GM12878 (cell line): Measurements from ENCODE around the gene NOTCH4. TPM values are rescaled to one million over a fixed set of nuclear protein-coding genes. Genes with fewer than 3 reads are reported as not detected.

Source experiments
- ATAC-seq: fragments of 200-7000 bp; cut with Tn5 transposase; 3 replicates; pipeline ENCODE4 v1.9.1; 2020; ENCODE audit warnings: mild to moderate bottlenecking, moderate library complexity
- BruUV-seq: library from RNA; stranded (reverse); fragments of 400-500 nt; replicated peaks from 2 replicates; lab custom pipeline; 2021; lab: Mats Ljungman, UMichigan
- CTCF ChIA-PET: fragments of 300-600 bp; sonication (Branson Sonifier 250); formaldehyde crosslinking; extraction: SDS; loops from one replicate; lab custom pipeline; 2021; ENCODE audit warnings: inconsistent platforms; lab: Yijun Ruan, JAX
- POLR2A ChIA-PET: fragments of 350-600 bp; formaldehyde crosslinking; extraction: SDS; loops from one replicate; lab custom pipeline; 2021; ENCODE audit warnings: inconsistent platforms; lab: Charles Lee
- RAD21 ChIA-PET: fragments of 300-600 bp; sonication (Branson Sonifier 250); formaldehyde crosslinking; loops from one replicate; lab custom pipeline; 2023; ENCODE audit warnings: antibody characterized with exemption; ENCODE audit not compliant: unreplicated experiment; lab: Charles Lee
- SMC1A ChIA-PET: fragments of 300-600 bp; sonication (Branson Sonifier 250); formaldehyde crosslinking; loops from one replicate; lab custom pipeline; 2023; ENCODE audit not compliant: unreplicated experiment, uncharacterized antibody; lab: Charles Lee
- DNase-seq: peaks from one replicate; pipeline ENCODE4 v3.0.0-alpha.2; 2011; ENCODE audit warnings: low read depth, low spot score
- FAIRE-seq: peaks from 3 replicates; lab custom pipeline; 2011; peaks lifted over from hg19 to GRCh38; lab: Jason Lieb, UNC
- H2AFZ ChIP-seq: 2 replicates; pipeline ENCODE4 v1.6.0; 2011; ENCODE audit warnings: low read depth, low read length, control low read depth; ENCODE audit not compliant: control insufficient read depth
- H3K27ac ChIP-seq: 2 replicates; pipeline ENCODE4 v1.5.1; 2011; ENCODE audit warnings: control low read depth; ENCODE audit not compliant: control insufficient read depth, insufficient read depth
- H3K27me3 ChIP-seq, 2 experiments: replicated peaks in 1 of 2; 2 replicates each; pipeline versions ENCODE4 v1.6.0 to v1.6.1; 2011; ENCODE audit warnings: low read length in 1 of 2; ENCODE audit not compliant: control insufficient read depth in 2 of 2, insufficient read depth in 2 of 2
- H3K36me3 ChIP-seq, 2 experiments: 2 replicates each; pipeline ENCODE4 v1.5.1; 2011; ENCODE audit warnings: low read length in 1 of 2; ENCODE audit not compliant: control insufficient read depth in 2 of 2, insufficient read depth in 2 of 2
- H3K4me1 ChIP-seq: 2 replicates; pipeline ENCODE4 v1.6.1; 2011; ENCODE audit warnings: mild to moderate bottlenecking, low read length, moderate library complexity, mixed read lengths; ENCODE audit not compliant: control insufficient read depth, insufficient read depth
- H3K4me2 ChIP-seq: 2 replicates; pipeline ENCODE4 v1.6.0; 2011; ENCODE audit warnings: control low read depth; ENCODE audit not compliant: control insufficient read depth, insufficient read depth
- H3K4me3 ChIP-seq: fragments of 200-600 bp; sonication (generic); 2 replicates; pipeline ENCODE4 v1.5.1; 2016
- H3K79me2 ChIP-seq: 2 replicates; pipeline ENCODE4 v1.6.0; 2011; ENCODE audit warnings: low read length; ENCODE audit not compliant: control insufficient read depth, insufficient read depth
- H3K9ac ChIP-seq: 2 replicates; pipeline ENCODE4 v1.8.0; 2011; ENCODE audit warnings: low read length, control low read depth, mixed read lengths; ENCODE audit not compliant: control insufficient read depth, insufficient read depth
- H3K9me3 ChIP-seq: replicated peaks from 3 replicates; pipeline ENCODE4 v1.5.1; 2011; ENCODE audit warnings: mild to moderate bottlenecking, low read length; ENCODE audit not compliant: control insufficient read depth, insufficient read depth
- H4K20me1 ChIP-seq: 2 replicates; pipeline ENCODE4 v1.6.0; 2011; ENCODE audit not compliant: control insufficient read depth, insufficient read depth
- BMI1 ChIP-seq: fragments of 450-650 bp; IDR thresholded peaks from 2 replicates; pipeline ENCODE4 v1.6.1; 2016; ENCODE audit warnings: mild to moderate bottlenecking, moderate library complexity, borderline replicate concordance
- CTCF ChIP-seq, 3 experiments: IDR thresholded peaks in 2 of 3; conservative IDR thresholded peaks in 1 of 3; 2 replicates each; pipeline ENCODE4 v1.5.1; 2011; ENCODE audit warnings: low read depth in 3 of 3, low read length in 3 of 3, mild to moderate bottlenecking in 3 of 3, control low read depth in 2 of 3, moderate library complexity in 2 of 3, inconsistent platforms in 1 of 3, mixed read lengths in 1 of 3; ENCODE audit not compliant: control insufficient read depth in 2 of 3, insufficient read depth in 1 of 3; ENCODE audit errors: extremely low read depth in 1 of 3
- EGR1 ChIP-seq, 2 experiments: IDR thresholded peaks; 1 replicate in 1 of 2; 2 replicates in 1 of 2; pipeline ENCODE4 v1.6.1; 2011 to 2012; ENCODE audit warnings: low read depth in 2 of 2, low read length in 2 of 2, borderline replicate concordance in 1 of 2, mild to moderate bottlenecking in 1 of 2, moderate library complexity in 1 of 2
- ETV6 ChIP-seq, 2 experiments: fragments of 450-650 bp in 1 of 2; IDR thresholded peaks in 1 of 2; conservative IDR thresholded peaks in 1 of 2; 2 replicates each; pipeline ENCODE4 v1.6.1; 2014; ENCODE audit warnings: antibody characterized with exemption in 1 of 2, borderline replicate concordance in 1 of 2, low read depth in 1 of 2, mild to moderate bottlenecking in 1 of 2, moderate library complexity in 1 of 2
- GATAD2B ChIP-seq: fragments of 450-650 bp; conservative IDR thresholded peaks from 2 replicates; pipeline ENCODE4 v1.6.1; 2017; ENCODE audit warnings: low read depth, mild to moderate bottlenecking, moderate library complexity
- HCFC1 ChIP-seq: fragments of 150-350 bp; IDR thresholded peaks from 2 replicates; pipeline ENCODE4 v1.6.1; 2014; ENCODE audit warnings: low read length
- IKZF2 ChIP-seq, 2 experiments: fragments of 450-650 bp; IDR thresholded peaks; 2 replicates each; pipeline ENCODE4 v1.6.1; 2017; ENCODE audit warnings: mild to moderate bottlenecking in 2 of 2, moderate library complexity in 2 of 2
- IRF4 ChIP-seq: IDR thresholded peaks from 2 replicates; pipeline ENCODE4 v1.6.1; 2011; ENCODE audit warnings: low read depth, low read length
- MYC ChIP-seq: IDR thresholded peaks from 2 replicates; pipeline ENCODE4 v1.6.1; 2011; ENCODE audit warnings: mild to moderate bottlenecking, low read length, moderate library complexity, inconsistent platforms; ENCODE audit not compliant: insufficient read depth, insufficient replicate concordance, insufficient read length, severe bottlenecking
- PAX5 ChIP-seq: IDR thresholded peaks from 2 replicates; pipeline ENCODE4 v1.6.1; 2011; ENCODE audit warnings: low read depth, low read length, borderline replicate concordance
- RAD21 ChIP-seq: IDR thresholded peaks from 2 replicates; pipeline ENCODE4 v1.6.1; 2011; ENCODE audit warnings: mild to moderate bottlenecking, low read depth, low read length, moderate library complexity; ENCODE audit not compliant: insufficient read depth
- RELA ChIP-seq: fragments of 450-650 bp; IDR thresholded peaks from 2 replicates; pipeline ENCODE4 v1.8.0; 2014; ENCODE audit warnings: borderline replicate concordance; ENCODE audit not compliant: partially characterized antibody
- RUNX3 ChIP-seq: IDR thresholded peaks from 2 replicates; pipeline ENCODE4 v1.6.1; 2012; ENCODE audit warnings: low read length, inconsistent platforms
- SMC3 ChIP-seq: IDR thresholded peaks from 2 replicates; pipeline ENCODE4 v1.6.1; 2011; ENCODE audit warnings: low read length, improper control_type of control experiment, borderline replicate concordance
- SPI1 ChIP-seq: IDR thresholded peaks from 2 replicates; pipeline ENCODE4 v1.6.1; 2011; ENCODE audit warnings: low read depth, mild to moderate bottlenecking, low read length, moderate library complexity, borderline replicate concordance; ENCODE audit not compliant: insufficient read depth
- SREBF2 ChIP-seq: IDR thresholded peaks from 2 replicates; pipeline ENCODE4 v1.6.1; 2012; ENCODE audit warnings: mild to moderate bottlenecking, low read length
- TCF3 ChIP-seq: IDR thresholded peaks from 2 replicates; pipeline ENCODE4 v1.6.1; 2012; ENCODE audit warnings: low read depth, mild to moderate bottlenecking, low read length, borderline replicate concordance; ENCODE audit not compliant: insufficient read depth
- ZZZ3 ChIP-seq: IDR thresholded peaks from 2 replicates; pipeline ENCODE4 v1.6.1; 2011; ENCODE audit warnings: low read depth; ENCODE audit not compliant: control insufficient read depth, insufficient read length
- WGBS: methylation state at CpG from one replicate; pipeline ENCODE4 v1.1.6; 2016; ENCODE audit warnings: low lambda C conversion rate; ENCODE audit not compliant: insufficient replicate concordance, insufficient coverage; ENCODE audit errors: missing lambda C conversion rate; 5-methylcytosine and 5-hydroxymethylcytosine counted together
- in situ Hi-C: fragments of 300-500 bp; cut with MboI; formaldehyde crosslinking; loops from 9 replicates; pipeline ENCODE4 v1.14.3; 2018; ENCODE audit warnings: mixed read lengths
- intact Hi-C: fragments of 100-400 bp; cut with micrococcal nuclease; formaldehyde crosslinking; loops from one replicate; pipeline ENCODE4 v1.14.2; 2022; ENCODE audit not compliant: unreplicated experiment
- polyA plus RNA-seq, 11 experiments: library from polyadenylated mRNA; depleted of rRNA in 4 of 11; unstranded in 6 of 11; stranded (reverse) in 5 of 11; fragments of >200 nt; fragmentation: Nextera tagmentation in 4 of 11; fragmentation: Illumina TruSeq in 1 of 11; extraction: Ambion mirVana in 4 of 11; extraction: Trizol in 1 of 11; gene quantifications; 1 replicate in 1 of 11; 2 replicates in 10 of 11; pipeline versions ENCODE4 v1.2.1 to v1.2.3, GENCODE V29; 2011 to 2016; ENCODE audit warnings: inconsistent platforms in 2 of 11, missing spikeins in 2 of 11, low read depth in 1 of 11
- total RNA-seq, 4 experiments: library from RNA; depleted of rRNA in 3 of 4; stranded (reverse); fragments of >200 nt in 3 of 4; fragmentation: Illumina TruSeq in 1 of 4; extraction: Trizol in 1 of 4; gene quantifications; 2 replicates each; pipeline versions ENCODE4 v1.2.1 to v1.2.3, GENCODE V29; 2013 to 2021
- TF ChIP-seq, protein P1 (sequence below): IDR thresholded peaks from 2 replicates; pipeline ENCODE4 v1.6.1; 2011; ENCODE audit warnings: mild to moderate bottlenecking, low read depth, low read length, moderate library complexity; ENCODE audit not compliant: insufficient replicate concordance

Gene NOTCH4
- total and polyA plus RNA-seq, 10 of the 15 experiments (the other 5 are each of a cell fraction or from before 2014, with no cell fraction given): 0.66 to 3.3 (median 1.4) TPM

DNA sequence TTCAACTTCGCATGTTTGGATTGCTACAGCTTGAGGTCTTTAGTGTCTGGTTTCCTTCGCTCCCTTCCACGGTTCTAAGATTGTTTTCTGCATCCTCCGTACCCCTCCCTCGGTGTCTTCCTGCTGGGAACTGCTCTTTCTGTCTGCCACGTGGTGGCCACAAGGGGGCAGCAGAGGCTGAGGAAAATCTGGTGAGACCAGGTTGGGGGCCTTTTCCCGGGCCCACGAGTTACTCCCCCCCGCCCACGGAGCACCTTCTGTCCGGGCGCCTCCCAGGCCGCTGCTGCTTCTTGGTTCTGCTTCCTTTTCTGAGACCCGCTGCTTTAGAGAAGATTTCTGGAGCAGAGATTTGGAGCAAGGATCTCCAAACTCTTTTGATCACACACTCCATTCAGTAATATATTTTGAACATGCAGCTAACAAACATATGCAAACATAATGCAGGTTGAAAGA lies 21.1 kb upstream of the NOTCH4 start:
- Histone ChIP-seq H3K27me3 (no peaks in the 10 kb centered on the region; a peak in 1 of 4 replicates), H2AFZ (peak overlapping the region; percentile 66), H3K79me2 (no peaks in the 10 kb centered on the region), H3K4me3 (no peak overlapping the region; the same call in 1 of the 2 replicates), H3K27ac (no peak overlapping the region), H3K4me2 (peak overlapping the region; percentile 45; the same call in 1 of the 2 replicates), H3K9ac (no peak overlapping the region), H3K9me3 (peaks cover 8% of the 10 kb centered on the region; the same call in 2 of the 3 replicates), H3K36me3 (no peaks in the 10 kb centered on the region), H3K4me1 (no peaks in the 10 kb centered on the region), H4K20me1 (no peaks in the 10 kb centered on the region)
- peak; percentile 74 for FAIRE-seq
- BruUV-seq: no TSS peak
- POLR2A ChIA-PET: interaction anchor here (0.6 to 0.8 kb wide), 2 partner anchors 389 to 541 kb away, joined by 3 read pairs; no protein-coding TSS in a partner anchor
- in situ Hi-C loops: loop anchor here (5.0 kb wide), 2 partner anchors 167 to 452 kb away; no protein-coding TSS in a partner anchor
- RAD21 ChIA-PET: interaction anchor here (0.8 to 1.9 kb wide), 15 partner anchors 10 to 541 kb away, joined by 3 to 12 read pairs (median 4); partner anchors contain the start of gene BTNL2
- no peak for DNase-seq
- WGBS: 1% methylated on average over 14 of the region's 14 CpGs
- SMC1A ChIA-PET: interaction anchor here (0.7 to 5.0 kb wide), 26 partner anchors 10 to 623 kb away, joined by 3 to 32 read pairs (median 5); partner anchors contain the start of gene BTNL2
- intact Hi-C loops: loop anchor here (1.0 to 10.0 kb wide), 4 partner anchors 128 to 552 kb away; no protein-coding TSS in a partner anchor
- CTCF ChIA-PET: interaction anchor here (0.7 to 6.6 kb wide), 34 partner anchors 10 to 623 kb away, joined by 3 to 98 read pairs (median 5); partner anchors contain the start of genes ATF6B, HLA-DQB2 and TAP2
- ATAC-seq: peak; percentile 87
- TF ChIP-seq, protein P1, sequence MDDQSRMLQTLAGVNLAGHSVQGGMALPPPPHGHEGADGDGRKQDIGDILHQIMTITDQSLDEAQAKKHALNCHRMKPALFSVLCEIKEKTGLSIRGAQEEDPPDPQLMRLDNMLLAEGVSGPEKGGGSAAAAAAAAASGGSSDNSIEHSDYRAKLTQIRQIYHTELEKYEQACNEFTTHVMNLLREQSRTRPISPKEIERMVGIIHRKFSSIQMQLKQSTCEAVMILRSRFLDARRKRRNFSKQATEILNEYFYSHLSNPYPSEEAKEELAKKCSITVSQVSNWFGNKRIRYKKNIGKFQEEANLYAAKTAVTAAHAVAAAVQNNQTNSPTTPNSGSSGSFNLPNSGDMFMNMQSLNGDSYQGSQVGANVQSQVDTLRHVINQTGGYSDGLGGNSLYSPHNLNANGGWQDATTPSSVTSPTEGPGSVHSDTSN: no peak
- TF ChIP-seq RAD21 (peak; percentile 86), TCF3 (no peak), MYC (no peak), EGR1 (IDR thresholded peaks at IDR 0.05; ENCODE audit: borderline replicate concordance in 1 of 2, low read depth in 2 of 2, low read length in 2 of 2) (0 out of 3 replicates have a peak, but pooled peaks of 1 of the 2 experiments have one; percentile 16), IRF4 (0 out of 2 replicates have a peak, but pooled peaks have one; percentile 24), SMC3 (peak; percentile 78; the same call in 1 of the 2 replicates), RELA (no peak), SREBF2 (no peak), CTCF (IDR thresholded peaks at IDR 0.05 in 2 of 3, conservative IDR thresholded peaks at IDR 0.05 in 1 of 3; ENCODE audit: control insufficient read depth in 2 of 3, extremely low read depth in 1 of 3, insufficient read depth in 1 of 3, low read depth in 3 of 3, low read length in 3 of 3) (peak; percentile 85 to 92 (median 87)), ETV6 (conservative IDR thresholded peaks at IDR 0.05 in 1 of 2, IDR thresholded peaks at IDR 0.05 in 1 of 2; ENCODE audit: borderline replicate concordance in 1 of 2, low read depth in 1 of 2) (peak in 1 of 2 experiments; percentile 39; a peak in 1 of 4 replicates), SPI1 (no peak), ZZZ3 (no peak), RUNX3 (0 out of 2 replicates have a peak, but pooled peaks have one; percentile 22), BMI1 (no peak), GATAD2B (0 out of 2 replicates have a peak, but pooled peaks have one; percentile 43), PAX5 (no peak), HCFC1 (no peak), IKZF2 (IDR thresholded peaks at IDR 0.05) (peak; percentile 70 to 74)
